Measurements from ENCODE around the gene TNFAIP8. TPM values are rescaled to one million over a fixed set of nuclear protein-coding genes. Genes with fewer than 3 reads are reported as not detected.

The TNFAIP8 gene
- total and polyA plus RNA-seq, 2 experiments from 2014 or later, result 10.6 to 29.2 TPM

- Mint-ChIP-seq H3K4me3 (no peak overlapping the region; the same call in 2 of the 3 replicates), H3K36me3 (ENCODE audit: low read depth) (no peaks in the 10 kb centered on the region), H3K27ac (no peak overlapping the region), H3K9me3 (no peaks in the 10 kb centered on the region), H3K27me3 (ENCODE audit: insufficient read depth, low read depth, poor library complexity) (peaks cover 4% of the 10 kb centered on the region), H3K4me1 (peaks cover 42% of the 10 kb centered on the region)
- Histone ChIP-seq H3K36me3 (ENCODE audit: insufficient read depth) (no peaks in the 10 kb centered on the region), H2AFZ (no peak overlapping the region), H3K79me2 (replicated peaks; ENCODE audit: insufficient read depth) (no peaks in the 10 kb centered on the region), H3F3A (replicated peaks; ENCODE audit: low read depth) (no peaks in the 10 kb centered on the region), H3K9me2 (ENCODE audit: insufficient read depth) (peaks cover 5% of the 10 kb centered on the region; the same call in 1 of the 2 replicates), H4K20me1 (replicated peaks; ENCODE audit: insufficient read depth) (no peaks in the 10 kb centered on the region; the same call in 1 of the 2 replicates), H3K4me3 (no peak overlapping the region), H3K4me2 (peak overlapping the region; percentile 27), H3K4me1 (ENCODE audit: insufficient read depth) (peaks cover 29% of the 10 kb centered on the region), H3K27ac (ENCODE audit: low read depth) (no peak overlapping the region), H3K27me3 (ENCODE audit: insufficient read depth) (no peaks in the 10 kb centered on the region)
- DNase-seq (ENCODE audit: low spot score) (no peak), ATAC-seq (no peak; the same call in 2 of the 3 replicates)
- TF ChIP-seq STAT1 (IDR thresholded peaks at IDR 0.05; ENCODE audit: unreplicated experiment) (no peak), CREB1 (CRISPR knock-in tag; IDR thresholded peaks at IDR 0.05; ENCODE audit: low read depth) (no peak), EZH2phosphoT487 (IDR thresholded peaks at IDR 0.05; ENCODE audit: unreplicated experiment) (no peak), ZNF331 (CRISPR knock-in tag; IDR thresholded peaks at IDR 0.05; ENCODE audit: low read depth) (no peak), JUNB (IDR thresholded peaks at IDR 0.05; ENCODE audit: unreplicated experiment) (no peak), ZNF114 (CRISPR knock-in tag; IDR thresholded peaks at IDR 0.05) (no peak), REST (IDR thresholded peaks at IDR 0.05; ENCODE audit: unreplicated experiment) (no peak)
These were observed 14.1 kb upstream of the TNFAIP8 start for GRCh38 chr5:119341452-119342349.

GRCh38 chr5:119342406-119342805, 13.4 kb upstream of the TNFAIP8 start:
- ATAC-seq (no peak), DNase-seq (ENCODE audit: low spot score) (no peak)
- Histone ChIP-seq H3K4me1 (ENCODE audit: insufficient read depth) (peaks cover 36% of the 10 kb centered on the region), H3K9me2 (ENCODE audit: insufficient read depth) (peaks cover 5% of the 10 kb centered on the region; the same call in 1 of the 2 replicates), H3K4me3 (no peak overlapping the region), H3K36me3 (ENCODE audit: insufficient read depth) (no peaks in the 10 kb centered on the region), H3K27me3 (ENCODE audit: insufficient read depth) (no peaks in the 10 kb centered on the region), H4K20me1 (replicated peaks; ENCODE audit: insufficient read depth) (no peaks in the 10 kb centered on the region), H3F3A (replicated peaks; ENCODE audit: low read depth) (no peaks in the 10 kb centered on the region), H2AFZ (no peak overlapping the region), H3K27ac (ENCODE audit: low read depth) (no peak overlapping the region), H3K4me2 (peak overlapping the region; percentile 27), H3K79me2 (replicated peaks; ENCODE audit: insufficient read depth) (no peaks in the 10 kb centered on the region)
- no peaks in the 10 kb centered on the region for H3K36me3 Mint-ChIP-seq (ENCODE audit: low read depth)
- H3K9me3 Mint-ChIP-seq, result no peaks in the 10 kb centered on the region
- peaks cover 4% of the 10 kb centered on the region for H3K27me3 Mint-ChIP-seq (ENCODE audit: insufficient read depth, low read depth, poor library complexity)
- H3K4me3 Mint-ChIP-seq, result no peak overlapping the region
- H3K4me1 Mint-ChIP-seq, result peaks cover 44% of the 10 kb centered on the region
- H3K27ac Mint-ChIP-seq, result no peak overlapping the region
- TF ChIP-seq POLR2AphosphoS5 (IDR thresholded peaks at IDR 0.05; ENCODE audit: low read depth), result no peak
- no peak for TF ChIP-seq ZNF462 (CRISPR knock-in tag; IDR thresholded peaks at IDR 0.05)
- TF ChIP-seq EZH2phosphoT487 (IDR thresholded peaks at IDR 0.05; ENCODE audit: unreplicated experiment), result no peak
- no peak for TF ChIP-seq NANOG (IDR thresholded peaks at IDR 0.05; ENCODE audit: borderline replicate concordance)
- no peak for TF ChIP-seq JUNB (IDR thresholded peaks at IDR 0.05; ENCODE audit: unreplicated experiment)
- TF ChIP-seq CREB1 (CRISPR knock-in tag; IDR thresholded peaks at IDR 0.05; ENCODE audit: low read depth), result no peak
- TF ChIP-seq ZNF114 (CRISPR knock-in tag; IDR thresholded peaks at IDR 0.05), result no peak

Measured in GM23338 (cell line).